Esophagus muscularis mucosa (tissue), 4 donors: ENCODE data around the gene GABRA5. TPM values are rescaled to one million over a fixed set of nuclear protein-coding genes. Genes with fewer than 3 reads are reported as not detected.

Experiments
- DNase-seq: peaks from one replicate; pipeline ENCODE4 v3.0.0-alpha.2; 2017; ENCODE audit errors: extremely low spot score
- H3K27ac ChIP-seq, 4 donors: fragments of 200-600 bp; sonication (generic); replicated peaks in 1 of 4; 1 replicate in 3 of 4; 2 replicates in 1 of 4; pipeline ENCODE4 v1.5.1; 2016 to 2019; ENCODE audit warnings: mild to moderate bottlenecking in 1 of 4
- H3K27me3 ChIP-seq, 4 donors: fragments of 200-600 bp; sonication (generic); one replicate each; pipeline versions ENCODE4 v1.5.1 to v1.6.0; 2016 to 2019
- H3K36me3 ChIP-seq, 4 donors: fragments of 200-600 bp; sonication (generic); one replicate each; pipeline ENCODE4 v1.5.1; 2016 to 2019
- H3K4me1 ChIP-seq, 4 donors: fragments of 200-600 bp; sonication (generic); one replicate each; pipeline ENCODE4 v1.5.1; 2016 to 2019
- H3K4me3 ChIP-seq, 4 donors: fragments of 200-600 bp; sonication (generic); 1 replicate in 2 of 4; 2 replicates in 2 of 4; pipeline ENCODE4 v1.5.1; 2016 to 2019; ENCODE audit warnings: mild to moderate bottlenecking in 4 of 4, moderate library complexity in 1 of 4
- H3K9me3 ChIP-seq, 4 donors: fragments of 200-600 bp; sonication (generic); 1 replicate in 3 of 4; 2 replicates in 1 of 4; pipeline ENCODE4 v1.5.1; 2016 to 2019
- EP300 ChIP-seq: sonication (generic); formaldehyde crosslinking; IDR thresholded peaks from one replicate; pipeline ENCODE4 v1.6.1; 2017; ENCODE audit warnings: antibody characterized with exemption
- POLR2A ChIP-seq: fragments of 450-650 bp; IDR thresholded peaks from one replicate; pipeline ENCODE4 v1.6.1; 2017; ENCODE audit warnings: antibody characterized with exemption, moderate library complexity, mild to moderate bottlenecking, low read depth
- POLR2AphosphoS5 ChIP-seq, 2 donors: sonication (generic); formaldehyde crosslinking; IDR thresholded peaks; one replicate each; pipeline ENCODE4 v1.6.1; 2017; ENCODE audit warnings: antibody characterized with exemption in 2 of 2
- WGBS: methylation state at CpG from one replicate; pipeline ENCODE4 v1.1.5; 2018; 5-methylcytosine and 5-hydroxymethylcytosine counted together
- intact Hi-C: fragments of 100-400 bp; cut with DNase I; formaldehyde crosslinking; loops from one replicate; pipeline ENCODE4 v1.15.1; 2023
- total RNA-seq, 4 donors: library from RNA; depleted of rRNA; stranded (reverse); fragments of >200 nt; gene quantifications; one replicate each; pipeline versions ENCODE4 v1.1.0 to v1.2.1, GENCODE V29; 2016
- TF ChIP-seq, protein P1 (sequence below), 3 experiments: fragments of 200-600 bp in 2 of 3; fragments of 450-650 bp in 1 of 3; sonication (generic) in 2 of 3; IDR thresholded peaks; one replicate each; pipeline ENCODE4 v1.5.1; 2017 to 2019; ENCODE audit warnings: antibody characterized with exemption in 3 of 3, mild to moderate bottlenecking in 2 of 3, moderate library complexity in 1 of 3

Gene GABRA5
- total RNA-seq, 4 donors from 2014 or later: 10.3 to 103 (median 38.0) TPM

DNA sequence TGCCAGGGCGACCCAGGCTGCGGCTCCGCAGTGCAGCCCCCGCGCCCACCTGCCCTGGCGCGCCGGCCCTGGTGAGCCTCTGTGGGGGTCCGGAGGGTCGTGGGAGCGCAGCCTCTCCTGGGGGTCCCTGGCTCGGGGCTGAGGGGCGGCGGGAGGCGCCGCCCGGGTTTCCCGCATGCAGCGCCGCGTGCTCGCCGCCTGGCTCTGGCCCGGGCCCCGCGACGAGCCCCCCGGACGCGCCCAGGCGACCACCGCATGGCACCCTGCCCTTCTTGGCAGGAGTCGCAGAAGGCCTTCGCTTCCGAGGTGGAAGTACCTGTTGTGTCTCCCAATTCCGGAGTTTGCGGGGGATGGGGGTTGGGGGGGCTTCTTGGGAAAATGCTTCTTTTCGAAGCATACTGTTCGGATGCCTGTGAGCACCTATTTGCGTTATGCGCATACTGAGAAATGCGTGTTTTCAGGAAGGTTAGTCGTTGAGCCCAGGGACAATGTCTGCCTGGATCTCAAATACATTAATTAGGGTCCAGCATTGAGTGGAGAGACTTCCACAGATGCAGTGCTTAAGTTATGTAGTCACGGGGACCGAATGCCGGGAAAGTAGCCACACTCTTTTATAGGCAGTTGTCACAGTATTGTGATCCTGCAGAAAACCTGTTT is 1.3 kb downstream of the GABRA5 start:
- TF ChIP-seq, protein P1, sequence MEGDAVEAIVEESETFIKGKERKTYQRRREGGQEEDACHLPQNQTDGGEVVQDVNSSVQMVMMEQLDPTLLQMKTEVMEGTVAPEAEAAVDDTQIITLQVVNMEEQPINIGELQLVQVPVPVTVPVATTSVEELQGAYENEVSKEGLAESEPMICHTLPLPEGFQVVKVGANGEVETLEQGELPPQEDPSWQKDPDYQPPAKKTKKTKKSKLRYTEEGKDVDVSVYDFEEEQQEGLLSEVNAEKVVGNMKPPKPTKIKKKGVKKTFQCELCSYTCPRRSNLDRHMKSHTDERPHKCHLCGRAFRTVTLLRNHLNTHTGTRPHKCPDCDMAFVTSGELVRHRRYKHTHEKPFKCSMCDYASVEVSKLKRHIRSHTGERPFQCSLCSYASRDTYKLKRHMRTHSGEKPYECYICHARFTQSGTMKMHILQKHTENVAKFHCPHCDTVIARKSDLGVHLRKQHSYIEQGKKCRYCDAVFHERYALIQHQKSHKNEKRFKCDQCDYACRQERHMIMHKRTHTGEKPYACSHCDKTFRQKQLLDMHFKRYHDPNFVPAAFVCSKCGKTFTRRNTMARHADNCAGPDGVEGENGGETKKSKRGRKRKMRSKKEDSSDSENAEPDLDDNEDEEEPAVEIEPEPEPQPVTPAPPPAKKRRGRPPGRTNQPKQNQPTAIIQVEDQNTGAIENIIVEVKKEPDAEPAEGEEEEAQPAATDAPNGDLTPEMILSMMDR (IDR thresholded peaks at IDR 0.05): no peak
- TF ChIP-seq POLR2AphosphoS5 (IDR thresholded peaks at IDR 0.05) (no peak), EP300 (no peak), POLR2A (no peak)
- H3K36me3 ChIP-seq: no peaks in the 10 kb centered on the region
- H3K27me3 ChIP-seq: peaks cover 0 to 29% (median 0%) of the 10 kb centered on the region in 4 donors
- intact Hi-C loops: loop anchor here (5.0 to 10.0 kb wide), 4 partner anchors 693 to 1361 kb away; no protein-coding TSS in a partner anchor
- H3K4me3 ChIP-seq: peak overlapping the region; percentile 53 to 71 (median 64)
- peak overlapping the region in 2 of 4 donors; percentile 72 to 81 for H3K27ac ChIP-seq
- H3K9me3 ChIP-seq: no peaks in the 10 kb centered on the region
- peak; percentile 64 for DNase-seq
- H3K4me1 ChIP-seq: peaks cover 5 to 79% (median 47%) of the 10 kb centered on the region in 4 donors
- WGBS: 38% methylated on average over 6 of the region's 46 CpGs

DNA sequence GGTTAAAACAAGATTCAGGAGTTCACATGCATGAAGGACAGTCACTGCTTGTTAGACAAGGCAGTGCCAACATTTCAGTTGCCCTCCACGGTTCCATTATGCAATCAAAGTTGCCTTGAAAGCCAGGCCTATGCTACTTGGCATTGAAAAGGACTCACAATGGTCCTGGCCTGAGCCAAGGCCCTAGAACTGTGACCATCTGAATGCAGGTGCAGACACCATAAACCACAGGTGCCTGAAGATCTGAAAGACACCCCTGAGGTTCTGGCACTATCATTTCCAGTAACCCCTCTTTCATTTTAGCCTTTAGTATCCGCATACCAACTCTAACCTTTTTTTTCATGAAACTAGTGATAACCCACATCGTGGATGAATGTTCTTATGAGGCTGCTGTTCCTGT is 2.8 kb downstream of the GABRA5 start:
- Histone ChIP-seq H3K36me3 (no peaks in the 10 kb centered on the region), H3K27ac (peak overlapping the region in 1 of 4 donors; percentile 72), H3K4me3 (no peak overlapping the region), H3K9me3 (no peaks in the 10 kb centered on the region), H3K4me1 (peaks cover 5 to 90% (median 58%) of the 10 kb centered on the region in 4 donors), H3K27me3 (peaks cover 0 to 29% (median 0%) of the 10 kb centered on the region in 4 donors)
- peak; percentile 85 for DNase-seq
- 92% methylated on average over 3 of the region's 3 CpGs for WGBS
- intact Hi-C loops: loop anchor here (5.0 to 10.0 kb wide), 5 partner anchors 65 to 1362 kb away; no protein-coding TSS in a partner anchor
- TF ChIP-seq EP300 (no peak), POLR2A (no peak), POLR2AphosphoS5 (IDR thresholded peaks at IDR 0.05) (no peak)
- TF ChIP-seq, protein P1 (IDR thresholded peaks at IDR 0.05): no peak

DNA sequence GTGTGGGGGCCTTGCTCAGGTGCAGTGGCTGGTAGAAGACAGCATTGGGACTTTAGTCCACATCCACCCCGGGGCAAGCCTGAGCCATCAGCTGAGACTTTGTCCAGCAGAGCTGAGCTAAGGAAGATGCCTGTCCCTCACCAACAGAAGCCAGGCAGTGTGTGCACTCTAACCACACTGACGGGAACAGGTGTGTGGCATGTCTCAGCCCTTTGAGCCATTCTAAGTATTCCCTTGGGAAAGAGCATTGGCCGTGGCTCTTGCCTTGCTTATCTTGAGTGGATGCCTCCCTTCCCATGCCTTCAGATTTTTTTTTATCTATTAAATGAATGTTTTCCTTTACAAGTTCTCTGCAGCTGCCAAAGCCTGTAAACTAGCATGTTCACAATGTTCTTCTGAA is 3.5 kb downstream of the GABRA5 start:
- intact Hi-C loops: loop anchor here (10.0 kb wide), 1 partner anchor 64 kb away; no protein-coding TSS in a partner anchor
- Histone ChIP-seq H3K27me3 (peaks cover 0 to 29% (median 0%) of the 10 kb centered on the region in 4 donors), H3K4me1 (peaks cover 5 to 93% (median 54%) of the 10 kb centered on the region in 4 donors), H3K4me3 (no peak overlapping the region), H3K27ac (peak overlapping the region in 2 of 4 donors; percentile 34 to 72), H3K36me3 (no peaks in the 10 kb centered on the region), H3K9me3 (no peaks in the 10 kb centered on the region)
- no peak for TF ChIP-seq POLR2AphosphoS5 (IDR thresholded peaks at IDR 0.05)
- TF ChIP-seq POLR2A: no peak
- no peak for TF ChIP-seq EP300
- TF ChIP-seq, protein P1 (IDR thresholded peaks at IDR 0.05): no peak
- DNase-seq: no peak
- 57% methylated on average over 3 of the region's 3 CpGs for WGBS

DNA sequence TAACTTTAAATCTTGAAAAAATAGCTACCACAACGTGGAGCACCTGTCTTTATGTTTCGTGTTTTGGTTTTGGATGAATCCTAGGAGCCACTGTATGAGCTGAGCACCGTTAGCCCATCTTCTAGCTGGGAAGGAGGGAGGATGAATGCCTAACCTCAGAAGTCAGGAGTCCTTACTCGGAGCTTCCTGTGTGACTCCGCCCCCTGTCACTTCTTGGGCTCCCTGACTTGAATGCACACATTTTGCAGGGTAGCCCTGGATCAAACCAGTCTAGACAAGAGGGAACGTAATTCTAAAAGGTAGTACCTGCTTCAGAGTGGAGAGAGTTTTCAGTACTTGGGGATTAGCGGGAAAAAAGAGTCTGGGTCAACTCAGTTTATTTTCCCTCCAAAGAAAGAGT is 5.3 kb downstream of the GABRA5 start:
- Histone ChIP-seq H3K27ac (peak overlapping the region; percentile 27 to 72 (median 54)), H3K4me3 (no peak overlapping the region), H3K4me1 (peaks cover 0 to 91% (median 46%) of the 10 kb centered on the region in 4 donors), H3K9me3 (no peaks in the 10 kb centered on the region), H3K27me3 (peaks cover 0 to 17% (median 0%) of the 10 kb centered on the region in 4 donors), H3K36me3 (no peaks in the 10 kb centered on the region)
- intact Hi-C loops: loop anchor here (10.0 kb wide), 1 partner anchor 63 kb away; no protein-coding TSS in a partner anchor
- peak; percentile 55 for DNase-seq
- TF ChIP-seq POLR2A (no peak), POLR2AphosphoS5 (IDR thresholded peaks at IDR 0.05) (no peak), EP300 (no peak)
- TF ChIP-seq, protein P1 (IDR thresholded peaks at IDR 0.05): no peak
- 46% methylated on average over 7 of the region's 7 CpGs for WGBS
